ENCODE data around the gene MYOC.
A peak's percentile ranks its signal among the peaks of the same experiment; 100 is the strongest.

The MYOC gene

DNA sequence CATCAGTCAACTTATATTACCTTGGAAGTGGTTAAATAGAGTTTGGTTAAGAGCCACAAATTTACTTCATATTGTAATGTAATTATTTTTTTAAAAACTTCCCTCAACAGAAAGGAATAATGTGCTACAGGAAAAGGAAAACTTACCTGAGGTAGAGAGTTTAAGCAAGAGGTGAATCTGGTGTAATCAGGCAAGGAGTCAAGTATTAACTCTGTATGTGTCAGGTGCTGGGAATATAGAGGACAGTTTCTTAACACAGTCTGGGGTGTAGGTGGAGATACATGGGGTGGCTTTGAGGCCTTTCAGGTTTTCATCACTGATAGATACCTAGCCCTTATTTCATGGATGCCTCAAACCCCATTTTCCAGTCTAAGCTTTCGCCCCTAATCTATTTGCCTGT lies 56.4 kb downstream of the MYOC start:
- Histone ChIP-seq H3K79me2 (ENCODE audit: low read length) (no peaks in the 10 kb centered on the region), H3K27me3 (ENCODE audit: low read depth, low read length) (no peaks in the 10 kb centered on the region), H4K20me1 (ENCODE audit: insufficient read depth, low read length) (no peaks in the 10 kb centered on the region), H3K9ac (ENCODE audit: low read length) (0 out of 2 replicates have a peak overlapping the region, but pooled peaks have one; percentile 12), H3K27ac (ENCODE audit: low read length) (peak overlapping the region; percentile 63), H3K4me1 (ENCODE audit: low read length) (peaks cover 52% of the 10 kb centered on the region), H3K9me3 (ENCODE audit: insufficient read depth, low read length) (no peaks in the 10 kb centered on the region), H3K36me3 (replicated peaks; ENCODE audit: low read depth, low read length) (peaks cover 54% of the 10 kb centered on the region), H3K4me3 (ENCODE audit: low read length) (no peak overlapping the region), H2AFZ (ENCODE audit: low read depth, low read length) (no peak overlapping the region), H3K4me2 (ENCODE audit: low read length) (no peak overlapping the region)
- TF ChIP-seq EZH2phosphoT487 (IDR thresholded peaks at IDR 0.05; ENCODE audit: low read depth): no peak
- TF ChIP-seq, protein P1, sequence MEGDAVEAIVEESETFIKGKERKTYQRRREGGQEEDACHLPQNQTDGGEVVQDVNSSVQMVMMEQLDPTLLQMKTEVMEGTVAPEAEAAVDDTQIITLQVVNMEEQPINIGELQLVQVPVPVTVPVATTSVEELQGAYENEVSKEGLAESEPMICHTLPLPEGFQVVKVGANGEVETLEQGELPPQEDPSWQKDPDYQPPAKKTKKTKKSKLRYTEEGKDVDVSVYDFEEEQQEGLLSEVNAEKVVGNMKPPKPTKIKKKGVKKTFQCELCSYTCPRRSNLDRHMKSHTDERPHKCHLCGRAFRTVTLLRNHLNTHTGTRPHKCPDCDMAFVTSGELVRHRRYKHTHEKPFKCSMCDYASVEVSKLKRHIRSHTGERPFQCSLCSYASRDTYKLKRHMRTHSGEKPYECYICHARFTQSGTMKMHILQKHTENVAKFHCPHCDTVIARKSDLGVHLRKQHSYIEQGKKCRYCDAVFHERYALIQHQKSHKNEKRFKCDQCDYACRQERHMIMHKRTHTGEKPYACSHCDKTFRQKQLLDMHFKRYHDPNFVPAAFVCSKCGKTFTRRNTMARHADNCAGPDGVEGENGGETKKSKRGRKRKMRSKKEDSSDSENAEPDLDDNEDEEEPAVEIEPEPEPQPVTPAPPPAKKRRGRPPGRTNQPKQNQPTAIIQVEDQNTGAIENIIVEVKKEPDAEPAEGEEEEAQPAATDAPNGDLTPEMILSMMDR (IDR thresholded peaks at IDR 0.05; ENCODE audit: low read depth, low read length): no peak

DNA sequence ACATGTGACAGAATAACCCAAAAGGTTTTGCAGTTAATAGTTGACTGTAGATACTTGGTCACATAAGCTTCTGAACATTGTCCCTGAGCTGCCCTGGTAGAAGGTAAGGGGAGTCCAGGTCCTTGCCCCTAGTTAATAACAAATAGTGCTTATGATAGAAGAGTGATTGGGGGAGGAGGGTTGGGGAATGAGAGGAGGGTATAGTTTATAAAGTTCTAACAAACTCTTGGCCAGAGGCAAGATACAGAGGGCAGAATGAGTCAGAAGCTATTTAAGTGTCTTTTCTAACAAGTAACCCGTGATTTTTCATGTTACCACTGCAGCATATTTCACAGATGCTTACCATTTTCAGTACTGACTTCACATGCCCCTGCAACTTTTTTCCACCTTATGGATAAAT lies 57.2 kb downstream of the MYOC start:
- Histone ChIP-seq H3K36me3 (replicated peaks; ENCODE audit: low read depth, low read length) (peaks cover 61% of the 10 kb centered on the region), H3K27me3 (ENCODE audit: low read depth, low read length) (no peaks in the 10 kb centered on the region), H3K4me3 (ENCODE audit: low read length) (no peak overlapping the region), H3K4me2 (ENCODE audit: low read length) (no peak overlapping the region), H3K9me3 (ENCODE audit: insufficient read depth, low read length) (no peaks in the 10 kb centered on the region), H4K20me1 (ENCODE audit: insufficient read depth, low read length) (no peaks in the 10 kb centered on the region), H3K9ac (ENCODE audit: low read length) (no peak overlapping the region), H3K4me1 (ENCODE audit: low read length) (peaks cover 44% of the 10 kb centered on the region), H3K27ac (ENCODE audit: low read length) (peak overlapping the region; percentile 63), H2AFZ (ENCODE audit: low read depth, low read length) (no peak overlapping the region), H3K79me2 (ENCODE audit: low read length) (no peaks in the 10 kb centered on the region)
- no peak for TF ChIP-seq EZH2phosphoT487 (IDR thresholded peaks at IDR 0.05; ENCODE audit: low read depth)
- TF ChIP-seq, protein P1 (IDR thresholded peaks at IDR 0.05; ENCODE audit: low read depth, low read length): no peak

DNA sequence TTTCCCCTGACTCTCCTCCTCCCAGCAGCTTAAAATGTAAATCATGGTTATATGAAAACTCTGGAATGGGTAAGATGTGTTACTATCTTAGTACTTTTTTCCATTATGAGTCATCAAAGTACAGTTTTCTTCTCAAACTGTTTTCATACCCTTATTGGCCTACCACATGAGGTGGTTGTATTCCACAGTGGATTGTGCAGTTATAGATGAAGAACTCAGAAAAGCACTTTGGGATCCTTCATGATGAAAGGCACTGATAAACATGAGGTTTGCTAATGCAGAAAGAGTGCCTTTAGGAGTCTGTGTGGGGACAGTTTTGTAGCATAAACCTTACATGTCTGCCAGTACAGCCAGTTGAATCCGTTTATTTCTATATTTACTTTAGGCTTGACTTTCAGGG lies 62.5 kb downstream of the MYOC start:
- Histone ChIP-seq H3K27ac (ENCODE audit: low read length) (peak overlapping the region; percentile 46), H3K79me2 (ENCODE audit: low read length) (peaks cover 6% of the 10 kb centered on the region; the same call in 1 of the 2 replicates)

DNA sequence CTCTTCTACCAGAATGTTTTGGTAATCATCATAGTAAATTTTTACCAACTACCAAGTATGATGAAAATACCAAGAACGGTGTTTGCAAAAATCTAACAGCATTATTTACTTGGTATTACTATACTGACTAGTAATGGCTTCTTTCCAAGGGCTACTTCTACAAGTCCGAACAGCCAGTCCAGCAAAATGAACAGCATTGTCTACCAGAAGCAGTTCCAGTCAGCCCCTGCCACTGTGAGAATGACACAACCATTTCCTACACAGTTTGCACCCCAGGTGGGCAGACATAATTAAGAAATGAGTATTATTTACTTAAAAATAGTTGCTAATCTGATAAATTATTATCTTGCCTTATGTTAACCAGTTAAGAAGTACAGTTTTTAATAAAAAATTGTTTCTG lies 64.3 kb downstream of the MYOC start:
- Histone ChIP-seq H3K4me3 (ENCODE audit: low read length) (no peak overlapping the region), H3K79me2 (ENCODE audit: low read length) (peaks cover 6% of the 10 kb centered on the region; the same call in 1 of the 2 replicates), H3K9ac (ENCODE audit: low read length) (no peak overlapping the region), H3K9me3 (ENCODE audit: insufficient read depth, low read length) (no peaks in the 10 kb centered on the region), H3K4me2 (ENCODE audit: low read length) (no peak overlapping the region), H3K27me3 (ENCODE audit: low read depth, low read length) (no peaks in the 10 kb centered on the region), H3K36me3 (replicated peaks; ENCODE audit: low read depth, low read length) (peaks cover 74% of the 10 kb centered on the region), H3K4me1 (ENCODE audit: low read length) (peaks cover 24% of the 10 kb centered on the region), H4K20me1 (ENCODE audit: insufficient read depth, low read length) (no peaks in the 10 kb centered on the region), H3K27ac (ENCODE audit: low read length) (no peak overlapping the region), H2AFZ (ENCODE audit: low read depth, low read length) (no peak overlapping the region)
- TF ChIP-seq EZH2phosphoT487 (IDR thresholded peaks at IDR 0.05; ENCODE audit: low read depth): no peak
- TF ChIP-seq, protein P1 (IDR thresholded peaks at IDR 0.05; ENCODE audit: low read depth, low read length): no peak

More for the DNA sequence above, 62.5 kb downstream of the MYOC start:
- TF ChIP-seq EZH2phosphoT487 (IDR thresholded peaks at IDR 0.05; ENCODE audit: low read depth): no peak
- TF ChIP-seq, protein P1 (IDR thresholded peaks at IDR 0.05; ENCODE audit: low read depth, low read length): no peak
- H3K4me3 ChIP-seq (ENCODE audit: low read length): no peak overlapping the region
- H4K20me1 ChIP-seq (ENCODE audit: insufficient read depth, low read length): no peaks in the 10 kb centered on the region
- peak overlapping the region; percentile 10; the same call in 1 of the 2 replicates for H3K4me2 ChIP-seq (ENCODE audit: low read length)
- H3K4me1 ChIP-seq (ENCODE audit: low read length): peaks cover 30% of the 10 kb centered on the region
- H3K27me3 ChIP-seq (ENCODE audit: low read depth, low read length): no peaks in the 10 kb centered on the region
- no peak overlapping the region for H3K9ac ChIP-seq (ENCODE audit: low read length)
- no peak overlapping the region for H2AFZ ChIP-seq (ENCODE audit: low read depth, low read length)
- peaks cover 69% of the 10 kb centered on the region for H3K36me3 ChIP-seq (replicated peaks; ENCODE audit: low read depth, low read length)
- H3K9me3 ChIP-seq (ENCODE audit: insufficient read depth, low read length): no peaks in the 10 kb centered on the region
